Kidney glomerular epithelial cell (primary cell): ENCODE data around the gene TPGS1.

ENCODE experiments used
- DNase-seq: peaks from one replicate; lab custom pipeline; 2025; lab: John Stamatoyannopoulos, UW

TPGS1 gene, protein sequence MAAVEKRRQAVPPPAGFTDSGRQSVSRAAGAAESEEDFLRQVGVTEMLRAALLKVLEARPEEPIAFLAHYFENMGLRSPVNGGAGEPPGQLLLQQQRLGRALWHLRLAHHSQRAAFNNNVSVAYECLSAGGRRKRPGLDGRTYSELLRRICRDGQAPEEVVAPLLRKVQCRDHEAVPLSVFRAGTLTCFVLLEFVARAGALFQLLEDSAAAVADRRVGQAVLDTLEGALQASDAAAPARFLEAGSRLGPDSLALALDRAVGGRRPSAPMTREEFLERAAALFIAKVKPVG

DNA sequence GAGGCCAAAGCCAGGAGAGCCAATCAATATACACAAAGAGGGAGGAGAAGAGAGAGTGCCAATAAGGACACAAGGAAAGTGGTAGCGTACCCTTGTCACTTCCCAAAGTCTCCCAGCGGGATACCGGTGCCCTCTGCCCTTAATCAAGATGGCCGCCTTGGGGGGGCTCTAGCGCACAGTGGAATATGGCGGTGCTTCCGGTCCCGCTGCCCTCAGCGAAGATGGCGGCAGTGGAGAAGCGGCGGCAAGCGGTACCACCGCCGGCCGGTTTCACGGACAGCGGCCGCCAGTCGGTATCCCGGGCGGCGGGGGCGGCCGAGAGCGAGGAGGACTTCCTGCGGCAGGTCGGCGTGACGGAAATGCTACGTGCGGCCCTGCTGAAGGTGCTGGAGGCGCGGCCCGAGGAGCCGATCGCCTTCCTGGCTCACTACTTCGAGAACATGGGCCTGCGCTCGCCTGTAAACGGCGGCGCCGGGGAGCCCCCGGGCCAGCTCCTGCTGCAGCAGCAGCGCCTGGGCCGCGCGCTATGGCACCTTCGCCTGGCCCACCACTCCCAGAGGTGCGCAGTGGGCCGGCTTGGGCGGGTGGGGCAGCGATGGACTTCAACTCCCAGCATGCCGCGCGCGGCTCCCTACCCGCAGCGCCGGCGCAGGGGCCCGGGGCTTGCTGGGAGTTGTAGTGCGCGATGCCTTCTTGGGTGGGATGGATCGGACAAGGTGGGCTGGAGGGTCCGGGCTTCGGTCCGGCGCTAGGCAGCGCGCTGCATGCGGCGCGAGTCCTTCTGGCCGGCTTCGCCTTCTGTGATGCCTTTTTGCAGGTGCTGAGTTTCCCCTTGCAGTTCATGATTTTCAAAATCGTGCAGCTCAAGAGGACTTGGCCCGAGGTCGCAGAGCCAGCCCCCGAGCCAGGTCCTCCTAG lies at the start of gene TPGS1:
Gene TPGS1, plus strand, starts transcription at position 212 of the 918 bp plus-strand sequence. Its CDS starts 10 bp downstream, at position 222.
- DNase-seq: peak; percentile 99

DNA sequence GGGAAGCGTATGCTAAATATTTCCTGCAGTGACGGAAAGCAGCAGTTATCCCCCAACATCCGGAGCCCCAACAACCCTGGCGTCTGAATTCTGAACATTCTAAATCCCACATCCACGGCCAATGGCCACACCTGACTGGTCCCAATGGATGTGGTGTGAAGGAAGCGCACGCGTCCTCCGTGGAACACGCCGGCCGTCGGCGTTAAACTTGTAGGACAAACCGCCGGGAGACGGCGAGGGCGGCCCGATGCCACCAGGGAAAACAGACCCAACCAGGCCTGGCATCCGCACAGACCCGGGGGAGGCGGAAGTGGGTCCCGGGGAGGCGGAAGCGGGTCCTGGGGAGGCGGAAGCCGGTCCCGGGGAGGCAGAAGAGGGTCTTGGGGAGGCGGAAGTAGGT lies 49.7 kb upstream of the TPGS1 start:
- no peak for DNase-seq

DNA sequence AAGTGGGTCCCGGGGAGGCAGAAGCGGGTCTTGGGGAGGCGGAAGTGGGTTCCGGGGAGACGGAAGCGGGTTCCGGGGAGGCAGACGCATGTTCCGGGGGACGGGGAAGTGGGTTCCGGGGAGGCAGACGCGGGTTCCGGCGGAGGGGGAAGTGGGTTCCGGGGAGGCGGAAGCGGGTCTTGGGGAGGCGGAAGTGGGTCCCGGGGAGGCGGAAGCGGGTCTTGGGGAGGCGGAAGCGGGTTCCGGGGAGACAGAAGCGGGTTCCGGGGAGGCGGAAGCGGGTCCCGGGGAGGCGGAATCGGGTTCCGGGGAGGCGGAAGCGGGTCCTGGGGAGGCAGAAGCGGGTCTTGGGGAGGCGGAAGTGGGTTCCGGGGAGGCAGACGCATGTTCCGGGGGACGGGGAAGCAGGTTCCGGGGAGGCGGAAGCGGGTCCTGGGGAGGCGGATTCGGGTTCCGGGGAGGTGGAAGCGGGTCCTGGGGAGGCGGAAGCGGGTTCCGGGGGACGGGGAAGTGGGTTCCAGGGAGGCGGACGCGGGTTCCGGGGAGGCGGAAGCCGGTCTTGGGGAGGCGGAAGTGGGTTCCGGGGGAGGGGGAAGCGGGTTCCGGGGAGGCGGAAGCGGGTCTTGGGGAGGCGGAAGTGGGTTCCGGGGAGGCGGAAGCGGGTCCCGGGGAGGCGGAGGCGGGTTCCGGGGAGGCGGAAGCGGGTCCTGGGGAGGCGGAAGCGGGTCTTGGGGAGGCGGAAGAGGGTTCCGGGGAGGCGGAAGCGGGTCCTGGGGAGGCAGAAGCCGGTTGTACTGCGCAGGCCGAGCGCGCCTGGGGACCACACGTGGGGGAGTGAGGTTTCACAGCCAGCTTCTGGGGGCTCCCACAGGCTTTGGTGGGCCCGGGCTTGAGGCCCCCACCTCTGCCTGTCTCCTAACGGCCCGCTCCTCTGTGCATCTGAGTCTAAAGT lies 48.9 kb upstream of the TPGS1 start:
- DNase-seq: no peak

DNA sequence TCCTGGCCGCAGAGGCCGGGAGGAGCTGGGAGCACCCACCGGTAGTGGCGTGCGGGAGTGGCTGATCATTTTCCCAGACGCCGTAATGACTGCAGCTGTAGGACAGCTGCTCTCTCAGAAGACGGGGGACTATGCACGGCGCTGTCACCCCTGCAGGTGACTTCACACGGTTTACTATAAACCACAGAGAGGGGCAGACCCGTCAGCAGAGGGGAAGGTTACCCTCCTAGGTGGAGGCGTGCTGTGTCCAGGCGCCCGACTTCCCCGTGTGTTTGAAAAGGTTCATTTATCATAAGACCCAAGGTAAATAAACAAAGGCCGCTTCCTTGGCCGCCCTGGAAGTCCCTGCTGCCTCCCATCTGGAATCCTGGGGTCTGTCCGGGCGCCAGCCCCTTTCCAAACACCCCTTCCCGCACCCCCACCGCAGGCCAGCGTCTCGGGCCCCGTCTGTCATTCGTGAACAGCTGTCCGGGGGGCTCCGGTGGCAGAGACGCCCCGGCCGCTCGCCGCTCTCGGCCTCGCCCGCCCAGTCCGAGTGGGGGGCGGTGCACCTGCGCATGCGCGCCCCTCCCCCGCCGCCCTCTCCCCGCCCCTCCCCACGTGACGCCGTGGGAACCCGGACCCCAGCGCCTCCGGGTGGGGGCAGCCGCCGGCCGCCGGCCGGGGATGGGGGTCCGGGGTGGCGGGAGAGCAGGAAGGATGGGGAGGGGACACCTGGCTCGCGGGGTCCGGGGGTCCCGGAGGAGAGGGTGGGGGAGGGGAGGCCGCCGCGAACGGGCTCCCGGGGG lies 47.4 kb upstream of the TPGS1 start:
- no peak for DNase-seq

DNA sequence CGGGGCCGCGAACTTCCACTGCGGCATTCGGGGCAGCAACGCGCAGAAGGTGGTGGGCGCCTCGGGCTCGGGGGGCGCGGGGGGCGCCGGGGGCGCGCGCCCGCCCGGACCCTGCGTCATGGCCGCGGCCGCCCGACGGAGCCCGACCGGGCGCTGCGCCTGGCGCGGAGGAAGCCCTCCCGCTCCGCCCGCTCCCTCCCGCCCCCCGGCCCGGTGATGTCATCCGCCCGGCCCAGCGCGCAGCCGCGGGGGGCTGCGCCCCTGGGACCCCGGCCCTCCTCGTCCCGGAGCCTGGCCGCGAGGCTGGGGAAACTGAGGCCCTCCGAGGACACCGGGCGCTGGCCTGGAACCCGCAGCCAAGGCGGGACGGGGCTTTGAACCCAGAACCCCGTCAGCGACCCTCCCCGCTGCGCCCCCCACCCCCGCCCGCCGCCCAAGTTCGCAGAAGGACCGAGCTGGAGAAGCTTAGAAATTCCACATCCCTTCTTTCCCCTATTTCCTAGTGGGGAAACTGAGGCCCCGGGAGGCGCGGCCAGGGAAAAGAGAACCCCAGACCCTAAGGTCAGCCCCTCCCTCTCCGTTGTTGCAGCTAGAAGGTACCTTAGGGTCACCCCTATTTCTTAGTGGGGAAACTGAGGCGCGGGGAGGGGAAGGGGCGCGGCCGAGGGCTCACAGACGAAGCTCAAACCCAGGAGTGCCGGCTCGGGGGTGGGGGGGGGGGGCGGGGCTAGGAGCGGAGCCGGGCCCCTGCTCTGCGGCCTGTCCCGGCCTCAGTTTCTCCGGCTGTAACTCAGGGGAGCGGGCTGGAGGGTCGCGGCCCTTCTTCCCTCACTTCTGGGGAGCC lies 46.2 kb upstream of the TPGS1 start, which contains the start of gene SHC2:
Gene SHC2, minus strand, starts transcription at position 157 of the 844 bp plus-strand sequence. Its CDS starts 37 bp downstream, at position 120.
- DNase-seq: no peak

DNA sequence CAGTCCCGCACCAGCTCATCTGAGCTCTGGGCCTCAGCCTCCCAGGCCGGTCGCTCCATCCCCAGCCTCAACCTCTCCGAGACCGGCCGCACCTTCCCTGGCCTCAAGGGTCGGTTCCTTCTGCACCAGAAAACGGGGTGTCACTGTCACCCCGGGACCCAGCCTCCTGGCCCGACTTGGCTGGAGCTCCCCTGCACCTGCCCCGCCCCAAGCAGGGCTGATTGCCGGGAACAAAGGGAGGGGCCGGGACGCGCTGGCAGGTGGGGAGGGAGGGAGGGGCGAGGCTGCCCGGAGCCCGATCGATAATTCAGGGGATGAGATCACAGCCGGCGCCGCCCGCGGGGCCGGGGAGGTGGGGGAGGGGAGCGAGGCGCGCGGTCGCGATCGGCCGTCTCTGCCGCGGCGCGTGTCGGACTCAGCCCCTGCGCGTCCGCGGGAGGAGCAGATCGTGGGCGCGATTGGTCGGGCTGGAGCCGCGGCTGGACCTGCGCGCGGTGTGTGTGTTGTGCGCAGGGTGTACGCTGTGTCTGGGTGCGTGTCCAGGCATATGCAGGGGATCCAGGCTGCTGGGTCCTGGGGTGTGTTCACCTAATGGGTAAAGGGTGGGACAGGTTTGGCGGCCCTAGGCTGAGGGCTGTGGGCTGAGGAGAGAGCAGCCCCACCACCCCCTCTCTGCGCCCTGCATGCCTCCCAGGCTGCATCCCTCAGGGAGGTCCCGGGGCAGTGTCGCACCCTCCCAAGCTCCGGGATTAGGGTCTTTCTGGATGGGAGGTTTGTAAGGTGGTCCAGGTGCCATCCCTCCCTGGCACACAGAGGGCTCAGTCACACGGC lies 45.4 kb upstream of the TPGS1 start:
- no peak for DNase-seq

DNA sequence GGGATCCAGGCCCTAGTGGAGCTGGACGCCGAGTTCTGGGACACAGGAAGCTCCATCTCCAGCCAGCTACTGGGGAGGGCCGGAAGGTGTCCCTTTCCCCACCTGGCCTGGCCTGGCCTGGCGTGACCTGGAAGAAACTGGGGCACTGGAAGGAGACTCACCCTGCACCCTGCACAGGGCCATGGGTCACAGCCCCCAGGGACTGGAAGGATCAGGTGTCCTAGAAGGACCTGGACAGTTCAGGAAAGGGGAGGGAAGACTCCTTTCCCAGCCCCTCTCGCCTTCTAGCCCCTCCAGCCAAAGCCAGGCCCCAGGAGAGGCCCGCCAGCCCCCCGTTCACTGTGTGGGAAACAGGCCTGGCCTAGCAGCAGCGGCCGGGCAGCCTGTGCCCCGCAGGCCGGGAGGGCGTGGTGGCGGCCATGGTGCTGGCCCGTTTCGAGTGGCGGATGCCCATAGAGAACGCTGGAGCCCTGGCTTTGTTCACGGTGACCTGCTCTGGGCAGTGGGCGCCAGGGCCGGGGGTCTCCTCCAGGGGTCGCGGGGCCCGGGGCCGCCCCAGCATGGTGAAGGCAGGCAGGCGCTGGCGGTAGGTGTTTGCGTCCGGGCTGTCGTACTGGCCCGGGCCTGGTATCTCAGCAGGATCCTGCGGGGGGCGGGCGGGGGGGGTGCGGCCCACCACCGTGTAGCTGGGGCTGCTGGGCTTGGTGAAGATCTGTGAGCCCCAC lies 43.7 kb upstream of the TPGS1 start:
- no peak for DNase-seq

DNA sequence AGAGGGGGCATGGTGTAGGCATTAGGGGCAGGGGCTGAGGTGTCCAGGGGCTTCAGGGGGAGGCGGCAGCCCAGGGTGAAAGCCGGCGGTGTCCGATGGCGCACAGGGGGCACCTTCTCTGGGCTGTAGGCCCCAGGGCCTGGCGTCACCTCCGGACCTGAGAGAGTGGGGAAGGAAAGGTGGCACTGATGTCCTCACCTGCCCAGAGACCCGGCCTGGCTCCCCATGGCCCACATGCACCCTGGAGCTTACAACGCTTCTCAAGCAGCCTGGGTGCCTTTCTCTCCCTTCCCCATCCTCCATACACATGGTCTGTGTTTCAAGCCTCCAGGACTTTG lies 43.1 kb upstream of the TPGS1 start:
- no peak for DNase-seq

DNA sequence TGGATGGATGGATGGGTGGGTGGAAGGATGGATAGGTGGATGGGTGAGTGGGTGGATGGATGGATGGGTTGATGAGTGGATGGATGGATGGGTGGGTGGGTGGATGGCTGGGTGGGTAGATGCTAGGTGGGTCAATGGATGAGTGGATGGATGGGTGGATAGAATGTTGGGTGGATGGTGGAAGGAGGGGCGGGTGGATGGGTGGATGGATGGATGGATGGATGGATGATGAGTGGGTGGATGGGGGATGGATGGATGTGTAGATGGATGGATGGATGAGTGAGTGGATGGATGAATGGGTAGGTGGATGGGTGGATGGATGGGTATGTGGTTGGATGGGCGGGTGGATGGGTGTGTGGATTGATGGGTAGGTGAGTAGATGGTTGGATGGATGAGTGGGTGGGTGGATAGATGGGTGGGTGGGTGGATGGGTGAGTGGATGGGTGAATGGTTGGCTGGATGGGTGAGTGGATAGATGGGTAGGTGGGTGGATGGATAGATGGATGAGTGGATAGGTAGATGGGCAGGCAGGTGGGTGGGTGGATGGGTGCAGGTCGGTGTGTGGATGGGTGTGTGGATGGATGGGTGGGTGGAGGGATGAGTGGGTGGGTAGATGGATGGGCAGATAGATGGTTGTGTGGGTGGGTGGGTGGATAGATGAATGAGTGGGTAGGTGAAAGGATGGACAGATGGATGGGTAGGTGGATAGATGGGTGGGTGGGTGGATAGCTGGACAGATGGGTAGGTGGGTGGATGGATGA lies 42.1 kb upstream of the TPGS1 start:
- no peak for DNase-seq

DNA sequence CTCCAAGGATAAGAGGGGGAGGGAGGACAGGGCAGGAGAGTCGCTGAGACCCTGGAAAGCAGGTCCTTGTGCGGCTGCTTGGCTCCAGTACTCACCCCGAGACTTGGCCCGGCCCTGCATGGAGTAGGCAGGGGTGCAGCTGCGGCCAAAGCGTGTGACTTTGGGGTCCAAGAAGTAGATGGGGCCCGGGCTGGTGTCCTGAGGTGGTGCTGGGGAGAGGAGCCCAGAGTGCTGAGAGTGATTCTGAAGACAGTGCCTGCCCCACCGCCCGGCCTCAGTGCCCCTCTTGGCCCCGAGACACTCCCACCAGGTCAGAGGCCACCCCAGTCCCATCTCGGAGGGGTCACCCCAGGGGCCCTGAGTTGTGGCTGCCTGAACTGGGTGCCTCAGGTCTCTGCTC lies 39.7 kb upstream of the TPGS1 start:
- DNase-seq: no peak

DNA sequence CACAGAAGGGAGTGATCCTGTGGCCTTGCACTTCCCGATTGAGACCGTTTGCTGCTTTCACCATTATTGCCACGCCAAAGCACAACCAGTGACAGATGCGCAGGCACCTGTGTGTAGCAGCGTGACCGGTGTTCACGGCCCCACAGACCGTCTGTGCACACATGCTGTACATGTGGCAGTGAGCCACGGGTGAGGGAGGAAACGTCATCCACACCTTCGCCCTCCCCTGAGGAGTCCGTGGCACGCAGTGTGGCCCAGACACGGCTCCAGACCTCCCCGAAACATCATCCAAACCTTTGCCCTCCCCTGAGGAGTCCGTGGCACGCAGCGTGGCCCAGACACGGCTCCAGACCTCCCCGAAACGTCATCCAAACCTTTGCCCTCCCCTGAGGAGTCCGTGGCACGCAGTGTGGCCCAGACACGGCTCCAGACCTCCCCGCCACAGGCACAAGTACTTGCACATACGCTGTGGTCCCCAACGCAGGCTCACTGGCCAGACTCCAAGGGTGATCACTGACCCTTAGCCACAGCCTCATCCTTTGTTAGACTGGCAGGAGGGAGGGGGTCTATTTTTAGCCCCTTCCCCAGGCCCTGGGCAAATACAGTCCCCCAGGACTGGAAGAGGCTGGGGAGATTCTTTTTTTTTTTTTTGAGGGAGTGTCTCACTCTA lies 38.6 kb upstream of the TPGS1 start:
- no peak for DNase-seq

DNA sequence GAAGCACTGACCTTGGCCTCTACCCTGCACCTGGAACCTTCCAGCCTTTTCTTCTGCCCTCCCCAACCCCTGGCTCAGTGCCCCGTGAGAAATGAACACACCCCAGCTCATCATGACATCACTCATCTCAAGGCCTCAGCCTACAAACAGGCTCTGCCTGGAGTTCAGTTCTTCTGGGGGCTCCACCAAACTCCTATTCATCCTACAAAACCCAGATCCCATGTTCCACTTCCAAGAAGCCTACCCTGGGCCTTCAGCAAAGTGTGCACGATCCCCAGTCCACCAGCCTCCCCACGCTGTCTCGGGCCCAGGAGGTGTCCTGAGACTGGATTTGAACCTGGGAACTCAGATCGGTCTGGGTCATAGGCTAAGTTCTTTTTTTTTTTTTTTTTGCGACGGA lies 37.5 kb upstream of the TPGS1 start:
- no peak for DNase-seq

DNA sequence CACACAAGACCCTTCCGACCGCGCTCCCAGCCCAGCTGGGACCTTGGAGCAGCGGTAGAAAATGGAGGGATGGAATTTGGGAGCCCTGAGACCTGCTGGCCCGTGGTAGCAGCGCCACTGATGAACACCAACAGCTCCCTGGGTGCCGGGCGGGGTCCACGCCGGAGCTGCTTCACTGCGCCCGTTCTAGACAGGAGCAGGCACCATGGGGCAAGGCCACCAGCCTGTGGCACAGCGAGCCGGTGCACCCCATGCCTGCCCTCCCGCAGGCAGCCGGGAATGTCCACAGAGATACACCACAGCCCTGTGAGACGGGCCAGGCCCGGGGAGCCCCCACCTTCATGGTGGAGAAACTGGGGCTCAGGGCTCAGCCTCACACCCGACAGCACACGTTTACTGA lies 36.6 kb upstream of the TPGS1 start:
- no peak for DNase-seq

DNA sequence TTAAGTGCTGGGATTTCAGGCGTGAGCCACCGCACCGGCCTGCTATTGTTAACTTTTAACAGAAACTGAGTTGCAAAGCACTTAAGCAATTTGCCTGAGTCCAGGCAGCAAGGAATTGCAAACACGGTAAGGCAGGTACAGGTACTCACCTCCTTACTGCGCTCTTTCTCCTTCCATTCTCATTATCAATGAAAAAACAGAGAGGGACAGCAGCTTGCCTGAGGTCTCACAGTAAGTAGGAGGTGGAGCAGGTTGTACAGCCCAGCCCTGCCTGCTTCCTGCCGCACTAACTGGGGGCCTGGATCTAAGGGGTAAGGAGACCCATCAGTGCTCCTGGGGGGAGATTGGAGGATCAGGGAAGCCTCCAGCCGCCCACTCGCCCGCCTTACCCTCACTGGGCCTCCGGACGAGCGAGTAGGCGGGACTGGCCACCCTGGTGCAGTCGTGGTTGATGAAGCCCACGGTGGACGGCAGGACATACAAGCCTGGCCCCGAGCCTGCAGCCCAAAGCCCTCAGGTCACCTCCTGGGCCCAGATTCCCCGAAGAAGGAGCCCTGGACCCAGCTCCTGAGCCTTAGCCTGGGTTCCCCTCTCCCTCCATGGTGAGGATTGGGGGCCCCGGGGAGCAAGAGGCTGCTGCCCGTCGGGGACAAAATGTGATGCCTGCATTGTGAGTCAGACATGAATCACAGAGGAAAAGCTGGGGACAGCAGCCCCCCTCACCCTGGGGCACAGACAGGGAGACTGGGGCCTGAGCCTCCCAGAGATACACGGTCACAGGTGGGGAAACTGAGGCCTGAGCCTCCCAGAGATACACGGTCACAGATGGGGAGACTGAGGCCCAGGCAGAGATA lies 35.1 kb upstream of the TPGS1 start:
- no peak for DNase-seq

DNA sequence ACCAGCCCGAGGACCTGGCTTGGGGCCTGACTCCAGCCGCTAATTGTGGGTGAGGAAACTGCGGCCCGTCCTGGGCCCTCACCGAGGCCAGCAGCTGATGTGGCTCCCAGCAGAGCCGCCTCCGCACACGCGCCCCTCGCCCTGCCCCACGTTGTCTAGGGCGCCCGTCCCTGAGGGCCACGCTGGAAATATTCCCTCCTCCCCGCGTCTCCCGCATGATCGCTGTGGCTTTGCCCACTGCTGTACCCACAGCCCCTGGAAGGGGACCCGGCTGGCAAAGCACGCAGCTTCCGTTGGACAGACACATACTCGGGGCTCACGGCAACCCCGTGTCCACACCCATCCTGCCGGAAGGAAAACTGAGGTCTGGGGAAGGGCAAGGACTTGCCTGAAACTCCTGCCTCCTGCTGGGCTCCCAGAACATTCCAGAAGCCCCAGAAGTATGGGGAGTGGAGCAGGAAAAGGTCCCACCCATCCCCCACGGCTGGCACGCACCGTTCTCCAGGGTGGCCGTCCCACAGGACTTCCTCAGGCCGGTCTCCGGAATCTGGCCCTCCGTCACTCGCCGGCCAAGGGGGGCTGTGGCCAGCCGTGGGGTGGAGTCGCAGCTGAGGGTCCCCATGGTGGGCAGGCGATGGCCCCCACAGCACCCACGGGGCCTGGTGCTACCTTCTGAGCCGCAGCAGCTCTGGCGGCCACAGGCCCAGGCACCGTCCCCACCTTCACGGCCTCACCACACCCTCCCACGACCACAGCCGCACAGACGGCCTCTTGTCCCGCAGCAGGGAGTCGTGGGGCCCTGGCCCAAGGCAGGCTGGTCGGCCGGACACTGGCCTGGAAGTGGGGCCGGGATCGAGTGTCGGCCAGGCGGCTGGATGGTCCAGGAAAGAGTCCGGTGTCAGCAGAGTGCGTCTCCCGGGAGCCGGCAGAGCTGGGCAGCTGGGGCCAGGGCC lies 32.9 kb upstream of the TPGS1 start:
- no peak for DNase-seq
